GM10266 (cell line): ENCODE data around the gene HPS3.

Source experiments
- DNase-seq: peaks from one replicate; pipeline ENCODE4 v3.0.0; 2012; ENCODE audit errors: extremely low spot score
- CTCF ChIP-seq: IDR thresholded peaks from 2 replicates; pipeline ENCODE4 v1.5.1; 2012; ENCODE audit warnings: mild to moderate bottlenecking, low read depth; ENCODE audit not compliant: control insufficient read depth, insufficient read depth; ENCODE audit errors: missing control alignments

Gene HPS3

GRCh38 chr3:149101154-149101553 is 28.3 kb upstream of the HPS3 start:
- no peak for DNase-seq
- no peak for TF ChIP-seq CTCF

- DNase-seq, result no peak
- no peak for TF ChIP-seq CTCF
These were observed 27.8 kb upstream of the HPS3 start for GRCh38 chr3:149101641-149102040.

- TF ChIP-seq CTCF, result no peak
- no peak for DNase-seq
These were observed 25.0 kb upstream of the HPS3 start for GRCh38 chr3:149104484-149104883.

- TF ChIP-seq CTCF, result no peak
- no peak for DNase-seq
These were observed 15.0 kb upstream of the HPS3 start for GRCh38 chr3:149114458-149114857.

GRCh38 chr3:149115114-149115513 is 14.3 kb upstream of the HPS3 start:
- no peak for DNase-seq
- no peak for TF ChIP-seq CTCF

GRCh38 chr3:149118724-149119123 is 10.7 kb upstream of the HPS3 start:
- no peak for TF ChIP-seq CTCF
- DNase-seq, result no peak

- no peak for TF ChIP-seq CTCF
- no peak for DNase-seq
These were observed 10.0 kb upstream of the HPS3 start for GRCh38 chr3:149119466-149119865.
